Nephron progenitor cell (in vitro differentiated cells): ENCODE results near the gene FRMD4B.

Experiments used
- DNase-seq: peaks from one replicate; pipeline ENCODE4 v3.0.0; 2021
- H3K27ac Mint-ChIP-seq: 2 replicates; pipeline ENCODE4 v1.8.0; 2021; ENCODE audit warnings: mild to moderate bottlenecking, moderate library complexity, mixed read lengths
- H3K27me3 Mint-ChIP-seq: 2 replicates; pipeline ENCODE4 v1.8.0; 2021; ENCODE audit warnings: mild to moderate bottlenecking, low read depth, mixed read lengths; ENCODE audit not compliant: poor library complexity
- H3K36me3 Mint-ChIP-seq: 2 replicates; pipeline ENCODE4 v1.8.0; 2021; ENCODE audit warnings: low read depth, mixed read lengths
- H3K4me1 Mint-ChIP-seq: 2 replicates; pipeline ENCODE4 v1.8.0; 2021; ENCODE audit warnings: mixed read lengths
- H3K4me3 Mint-ChIP-seq: 2 replicates; pipeline ENCODE4 v1.8.0; 2021; ENCODE audit warnings: mild to moderate bottlenecking, moderate library complexity, mixed read lengths
- H3K9me3 Mint-ChIP-seq: 2 replicates; pipeline ENCODE4 v1.8.0; 2021; ENCODE audit warnings: mild to moderate bottlenecking, moderate library complexity, mixed read lengths
- CTCF ChIP-seq: fragments of 200-600 bp; sonication (generic); IDR thresholded peaks from 2 replicates; pipeline ENCODE4 v1.5.0; 2021; ENCODE audit warnings: antibody characterized with exemption

FRMD4B gene

DNA sequence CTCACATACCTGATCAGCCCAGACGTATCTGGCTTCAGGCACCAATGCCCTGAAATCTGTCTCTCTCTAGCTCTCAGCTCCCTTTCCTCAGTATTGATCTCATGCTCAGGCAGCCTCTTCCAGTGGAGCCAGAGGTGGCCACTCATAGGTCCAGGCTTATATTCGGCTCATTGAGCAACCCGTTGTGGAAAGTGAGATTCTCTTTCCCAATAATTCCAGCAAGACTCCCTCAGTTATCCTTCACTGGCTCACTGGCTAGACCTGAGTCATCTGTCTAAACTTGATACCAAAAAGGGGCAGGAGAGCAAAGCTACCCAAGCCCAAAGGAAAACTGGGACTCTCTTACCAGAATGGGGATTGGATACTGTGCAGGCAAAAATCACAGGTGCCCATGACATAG is 33.4 kb upstream of the FRMD4B start:
- no peak for DNase-seq
- no peak overlapping the region for H3K4me3 Mint-ChIP-seq
- H3K27me3 Mint-ChIP-seq, result no peaks in the 10 kb centered on the region
- H3K36me3 Mint-ChIP-seq, result peaks cover 4% of the 10 kb centered on the region
- peaks cover 13% of the 10 kb centered on the region for H3K4me1 Mint-ChIP-seq
- TF ChIP-seq CTCF, result no peak
- peaks cover 4% of the 10 kb centered on the region for H3K9me3 Mint-ChIP-seq
- no peak overlapping the region for H3K27ac Mint-ChIP-seq

DNA sequence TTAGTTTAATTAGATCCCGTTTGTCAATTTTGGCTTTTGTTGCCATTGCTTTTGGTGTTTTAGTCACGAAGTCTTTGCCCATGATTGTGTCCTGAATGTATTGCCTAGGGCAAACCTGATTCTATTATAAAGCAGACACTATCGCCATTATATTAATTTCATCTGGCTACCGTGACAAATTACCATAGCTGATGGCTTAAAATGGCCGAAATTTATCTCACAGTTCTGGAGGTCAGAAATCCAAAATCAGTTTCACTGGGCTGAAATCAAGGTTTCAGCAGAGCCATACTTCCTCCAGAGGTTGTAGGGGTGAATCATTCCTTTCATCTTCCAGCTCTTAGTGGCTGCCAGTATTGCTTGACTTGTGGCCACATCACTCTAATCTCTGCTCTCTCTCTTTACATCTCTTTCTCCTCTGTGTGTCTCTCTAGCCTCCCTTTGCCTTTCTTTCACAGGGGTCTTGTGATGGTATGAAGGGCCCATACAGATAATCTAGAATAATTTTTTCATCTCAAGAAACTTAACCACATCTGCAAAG is 31.7 kb upstream of the FRMD4B start:
- no peak for DNase-seq
- no peak for TF ChIP-seq CTCF
- peaks cover 9% of the 10 kb centered on the region for H3K4me1 Mint-ChIP-seq
- no peak overlapping the region for H3K27ac Mint-ChIP-seq
- peaks cover 4% of the 10 kb centered on the region for H3K36me3 Mint-ChIP-seq
- peaks cover 4% of the 10 kb centered on the region for H3K9me3 Mint-ChIP-seq
- no peak overlapping the region for H3K4me3 Mint-ChIP-seq
- no peaks in the 10 kb centered on the region for H3K27me3 Mint-ChIP-seq

GRCh38 chr3:69413551-69414207 is 27.8 kb upstream of the FRMD4B start:
- Mint-ChIP-seq H3K27ac (no peak overlapping the region), H3K9me3 (peaks cover 4% of the 10 kb centered on the region), H3K4me3 (no peak overlapping the region), H3K27me3 (peaks cover 4% of the 10 kb centered on the region), H3K36me3 (peaks cover 4% of the 10 kb centered on the region), H3K4me1 (no peaks in the 10 kb centered on the region)
- no peak for DNase-seq
- TF ChIP-seq CTCF, result no peak

GRCh38 chr3:69411346-69411745 is 25.5 kb upstream of the FRMD4B start:
- Mint-ChIP-seq H3K9me3 (peaks cover 2% of the 10 kb centered on the region), H3K4me1 (no peaks in the 10 kb centered on the region), H3K27me3 (peaks cover 12% of the 10 kb centered on the region), H3K27ac (no peak overlapping the region), H3K4me3 (no peak overlapping the region), H3K36me3 (no peaks in the 10 kb centered on the region)
- no peak for DNase-seq
- no peak for TF ChIP-seq CTCF

DNA sequence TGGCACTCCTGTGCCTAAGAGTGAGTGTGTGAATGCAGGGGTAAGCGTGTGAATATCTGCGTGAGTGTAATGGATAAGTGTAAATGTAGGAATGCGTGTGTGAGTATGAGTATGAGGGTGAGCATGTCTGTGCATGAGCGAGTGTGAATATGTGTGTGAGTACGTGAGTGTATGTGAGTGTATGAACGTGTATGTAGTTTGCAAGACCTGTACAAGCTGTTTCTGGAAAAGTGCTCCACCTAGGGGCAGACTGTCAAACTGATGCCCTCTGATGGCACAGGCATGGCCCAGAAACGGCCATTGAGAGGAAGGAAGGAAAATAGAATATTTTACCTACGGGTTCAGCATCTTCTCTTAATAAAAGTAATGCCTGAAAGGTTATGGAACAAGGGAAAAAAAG is 24.4 kb upstream of the FRMD4B start:
- Mint-ChIP-seq H3K27me3 (peaks cover 12% of the 10 kb centered on the region), H3K4me1 (no peaks in the 10 kb centered on the region), H3K9me3 (peaks cover 8% of the 10 kb centered on the region), H3K36me3 (no peaks in the 10 kb centered on the region), H3K27ac (no peak overlapping the region), H3K4me3 (no peak overlapping the region)
- peak; percentile 83 for TF ChIP-seq CTCF
- DNase-seq, result peak; percentile 72

DNA sequence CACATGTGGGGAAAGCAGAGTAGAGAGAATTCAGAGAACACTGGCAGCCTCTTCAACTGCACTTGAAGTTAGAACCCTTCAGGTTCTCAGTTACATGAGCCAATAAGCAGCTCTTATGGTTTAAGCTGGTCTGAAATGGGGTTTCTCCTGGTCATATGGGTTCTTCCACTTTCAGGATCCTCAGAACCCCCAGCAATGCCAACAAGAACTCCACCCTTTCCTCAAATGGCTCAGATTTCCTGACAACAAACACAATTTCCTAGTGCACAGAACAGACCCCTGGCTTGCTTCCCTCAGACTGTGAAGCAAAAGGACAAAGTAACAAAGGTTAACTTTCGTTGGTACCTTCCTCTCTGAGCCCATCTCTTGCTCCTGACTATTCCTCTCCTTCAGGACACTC is 23.9 kb upstream of the FRMD4B start:
- Mint-ChIP-seq H3K27me3 (peaks cover 12% of the 10 kb centered on the region), H3K4me3 (no peak overlapping the region), H3K36me3 (no peaks in the 10 kb centered on the region), H3K4me1 (no peaks in the 10 kb centered on the region), H3K9me3 (peaks cover 11% of the 10 kb centered on the region), H3K27ac (no peak overlapping the region)
- TF ChIP-seq CTCF, result no peak
- no peak for DNase-seq
